Activated naive CD8-positive, alpha-beta T cell treated with anti-CD3 and anti-CD28 coated beads for 36 hours (primary cell): Measurements from ENCODE around the gene PRKAG2. TPM values are rescaled to one million over a fixed set of nuclear protein-coding genes. Genes with fewer than 3 reads are reported as not detected.
"Not testable (repeated sequence)": the region's sequence is repeated elsewhere in the genome, so short reads cannot be mapped to it uniquely, and the experiment has no call there.

Experiments used
- DNase-seq: peaks from one replicate; pipeline ENCODE4 v3.0.0; 2021
- H3K27ac Mint-ChIP-seq: one replicate; pipeline ENCODE4 v1.8.0; 2022; ENCODE audit warnings: mild to moderate bottlenecking, moderate library complexity, mixed read lengths
- H3K27me3 Mint-ChIP-seq: one replicate; pipeline ENCODE4 v1.8.0; 2022; ENCODE audit warnings: mild to moderate bottlenecking, mixed read lengths
- H3K36me3 Mint-ChIP-seq: one replicate; pipeline ENCODE4 v1.8.0; 2021; ENCODE audit warnings: mild to moderate bottlenecking, mixed read lengths
- H3K4me1 Mint-ChIP-seq: one replicate; pipeline ENCODE4 v1.8.0; 2021; ENCODE audit warnings: mixed read lengths
- H3K4me3 Mint-ChIP-seq: one replicate; pipeline ENCODE4 v1.8.0; 2022; ENCODE audit warnings: mild to moderate bottlenecking, moderate library complexity, mixed read lengths
- H3K9me3 Mint-ChIP-seq: one replicate; pipeline ENCODE4 v1.8.0; 2022; ENCODE audit warnings: mixed read lengths
- total RNA-seq, 2 experiments: library from RNA; stranded (reverse); gene quantifications; one replicate each; pipeline ENCODE4 v1.2.3, GENCODE V29; 2021

PRKAG2 gene
- total RNA-seq, 2 experiments from 2014 or later = 18.7 to 19.4 TPM

- DNase-seq, H3K4me3 Mint-ChIP-seq, H3K36me3 Mint-ChIP-seq, H3K27ac Mint-ChIP-seq, H3K27me3 Mint-ChIP-seq, H3K9me3 Mint-ChIP-seq, H3K4me1 Mint-ChIP-seq: not testable (repeated sequence)
Observed at GRCh38 chr7:151536178-151536577, 340.7 kb downstream of the PRKAG2 start.

- no peak overlapping the region for H3K27ac Mint-ChIP-seq
- peaks cover 4% of the 10 kb centered on the region for H3K36me3 Mint-ChIP-seq
- peaks cover 4% of the 10 kb centered on the region for H3K27me3 Mint-ChIP-seq
- no peaks in the 10 kb centered on the region for H3K4me1 Mint-ChIP-seq
- H3K4me3 Mint-ChIP-seq = no peak overlapping the region
- DNase-seq = no peak
- H3K9me3 Mint-ChIP-seq = peaks cover 12% of the 10 kb centered on the region
Observed at GRCh38 chr7:151529842-151530241, 347.1 kb downstream of the PRKAG2 start.

GRCh38 chr7:151524845-151525244, 352.1 kb downstream of the PRKAG2 start:
- no peaks in the 10 kb centered on the region for H3K27me3 Mint-ChIP-seq
- no peak for DNase-seq
- peaks cover 5% of the 10 kb centered on the region for H3K9me3 Mint-ChIP-seq
- no peaks in the 10 kb centered on the region for H3K36me3 Mint-ChIP-seq
- no peaks in the 10 kb centered on the region for H3K4me1 Mint-ChIP-seq
- no peak overlapping the region for H3K4me3 Mint-ChIP-seq
- no peak overlapping the region for H3K27ac Mint-ChIP-seq

GRCh38 chr7:151524331-151524730, 352.6 kb downstream of the PRKAG2 start:
- Mint-ChIP-seq H3K27ac (no peak overlapping the region), H3K9me3 (peaks cover 2% of the 10 kb centered on the region), H3K27me3 (no peaks in the 10 kb centered on the region), H3K36me3 (no peaks in the 10 kb centered on the region), H3K4me3 (no peak overlapping the region), H3K4me1 (no peaks in the 10 kb centered on the region)
- DNase-seq = no peak

- H3K36me3 Mint-ChIP-seq = peaks cover 12% of the 10 kb centered on the region
- DNase-seq = peak; percentile 52
- H3K4me3 Mint-ChIP-seq = peak overlapping the region; percentile 85
- H3K9me3 Mint-ChIP-seq = no peaks in the 10 kb centered on the region
- H3K4me1 Mint-ChIP-seq = peaks cover 23% of the 10 kb centered on the region
- peak overlapping the region; percentile 98 for H3K27ac Mint-ChIP-seq
- H3K27me3 Mint-ChIP-seq = no peaks in the 10 kb centered on the region
Observed at GRCh38 chr7:151520419-151521261, 356.3 kb downstream of the PRKAG2 start.

- Mint-ChIP-seq H3K36me3 (peaks cover 13% of the 10 kb centered on the region), H3K9me3 (no peaks in the 10 kb centered on the region), H3K4me1 (peaks cover 30% of the 10 kb centered on the region), H3K27me3 (no peaks in the 10 kb centered on the region), H3K4me3 (peak within 1 kb of the TSS; percentile 97), H3K27ac (peak within 1 kb of the TSS; percentile 98)
- DNase-seq = peak; percentile 98
Observed at GRCh38 chr7:151519765-151520418, 357.0 kb downstream of the PRKAG2 start, which contains the start of gene RHEB. TSS of gene RHEB (minus strand) at chr7:151519895. CDS start at chr7:151519511, 384 bp downstream.

- peak; percentile 68 for DNase-seq
- H3K4me1 Mint-ChIP-seq = peaks cover 36% of the 10 kb centered on the region
- H3K4me3 Mint-ChIP-seq = peak overlapping the region; percentile 97
- not testable (repeated sequence) for H3K9me3 Mint-ChIP-seq, H3K27me3 Mint-ChIP-seq
- H3K36me3 Mint-ChIP-seq = peaks cover 16% of the 10 kb centered on the region
- peak overlapping the region; percentile 98 for H3K27ac Mint-ChIP-seq
Observed at GRCh38 chr7:151518947-151519764, 357.8 kb downstream of the PRKAG2 start.

- no peaks in the 10 kb centered on the region for H3K27me3 Mint-ChIP-seq
- H3K36me3 Mint-ChIP-seq = peaks cover 23% of the 10 kb centered on the region
- peak overlapping the region; percentile 91 for H3K27ac Mint-ChIP-seq
- H3K9me3 Mint-ChIP-seq = no peaks in the 10 kb centered on the region
- DNase-seq = peak; percentile 68
- H3K4me1 Mint-ChIP-seq = peaks cover 44% of the 10 kb centered on the region
- H3K4me3 Mint-ChIP-seq = peak overlapping the region; percentile 97
Observed at GRCh38 chr7:151518105-151518946, 358.6 kb downstream of the PRKAG2 start.

- Mint-ChIP-seq H3K36me3 (peaks cover 27% of the 10 kb centered on the region), H3K27ac (peak overlapping the region; percentile 91), H3K9me3 (no peaks in the 10 kb centered on the region), H3K4me1 (peaks cover 48% of the 10 kb centered on the region), H3K27me3 (no peaks in the 10 kb centered on the region), H3K4me3 (peak overlapping the region; percentile 97)
- no peak for DNase-seq
Observed at GRCh38 chr7:151517601-151518104, 359.3 kb downstream of the PRKAG2 start.

GRCh38 chr7:151515276-151515565, 361.7 kb downstream of the PRKAG2 start:
- Mint-ChIP-seq H3K4me1 (peaks cover 59% of the 10 kb centered on the region), H3K9me3 (no peaks in the 10 kb centered on the region), H3K27me3 (no peaks in the 10 kb centered on the region), H3K36me3 (peaks cover 35% of the 10 kb centered on the region), H3K4me3 (no peak overlapping the region), H3K27ac (no peak overlapping the region)
- no peak for DNase-seq

- Mint-ChIP-seq H3K4me1 (peaks cover 65% of the 10 kb centered on the region), H3K9me3 (no peaks in the 10 kb centered on the region), H3K36me3 (peaks cover 35% of the 10 kb centered on the region), H3K4me3 (no peak overlapping the region), H3K27me3 (no peaks in the 10 kb centered on the region), H3K27ac (no peak overlapping the region)
- DNase-seq = no peak
Observed at GRCh38 chr7:151514461-151515275, 362.2 kb downstream of the PRKAG2 start.

- Mint-ChIP-seq H3K4me1 (peaks cover 68% of the 10 kb centered on the region), H3K36me3 (peaks cover 33% of the 10 kb centered on the region), H3K27me3 (no peaks in the 10 kb centered on the region), H3K27ac (no peak overlapping the region), H3K9me3 (no peaks in the 10 kb centered on the region), H3K4me3 (no peak overlapping the region)
- no peak for DNase-seq
Observed at GRCh38 chr7:151513133-151513532, 363.8 kb downstream of the PRKAG2 start.

GRCh38 chr7:151512353-151512752, 364.6 kb downstream of the PRKAG2 start:
- H3K36me3 Mint-ChIP-seq = peaks cover 27% of the 10 kb centered on the region

More at GRCh38 chr7:151512353-151512752, 364.6 kb downstream of the PRKAG2 start:
- DNase-seq = no peak
- no peak overlapping the region for H3K4me3 Mint-ChIP-seq
- no peaks in the 10 kb centered on the region for H3K9me3 Mint-ChIP-seq
- H3K4me1 Mint-ChIP-seq = peaks cover 66% of the 10 kb centered on the region
- no peaks in the 10 kb centered on the region for H3K27me3 Mint-ChIP-seq
- no peak overlapping the region for H3K27ac Mint-ChIP-seq
